Smooth muscle cell (in vitro differentiated cells): Measurements from ENCODE around the gene WWP2. TPM values are rescaled to one million over a fixed set of nuclear protein-coding genes. Genes with fewer than 3 reads are reported as not detected.
A peak's percentile ranks its signal among the peaks of the same experiment; 100 is the strongest.

Source experiments
- DNase-seq: peaks from one replicate; lab custom pipeline; 2025; ENCODE audit not compliant: unreplicated experiment; lab: John Stamatoyannopoulos, UW
- H2AFZ ChIP-seq: fragments of 200-600 bp; sonication (generic); 2 replicates; pipeline ENCODE4 v1.6.0; 2016; ENCODE audit warnings: antibody characterized with exemption, low read depth, mild to moderate bottlenecking
- H3F3A ChIP-seq: fragments of 200-600 bp; sonication (generic); 2 replicates; pipeline ENCODE4 v1.6.0; 2017; ENCODE audit warnings: antibody characterized with exemption, low read depth
- H3K27ac ChIP-seq: fragments of 200-600 bp; sonication (generic); 2 replicates; pipeline ENCODE4 v1.5.1; 2016; ENCODE audit warnings: low read depth, mild to moderate bottlenecking
- H3K27me3 ChIP-seq: fragments of 200-600 bp; sonication (generic); 2 replicates; pipeline ENCODE4 v1.6.1; 2016; ENCODE audit warnings: low read depth, mild to moderate bottlenecking
- H3K36me3 ChIP-seq: fragments of 200-600 bp; sonication (generic); 2 replicates; pipeline ENCODE4 v1.5.1; 2016; ENCODE audit warnings: low read depth
- H3K4me1 ChIP-seq: fragments of 200-600 bp; sonication (generic); 2 replicates; pipeline ENCODE4 v1.5.1; 2016; ENCODE audit warnings: low read depth
- H3K4me2 ChIP-seq: fragments of 200-600 bp; sonication (generic); 2 replicates; pipeline ENCODE4 v1.6.0; 2016; ENCODE audit warnings: mild to moderate bottlenecking
- H3K4me3 ChIP-seq: fragments of 200-600 bp; sonication (generic); 2 replicates; pipeline ENCODE4 v1.5.1; 2016; ENCODE audit warnings: mild to moderate bottlenecking
- H3K79me2 ChIP-seq: fragments of 200-600 bp; sonication (generic); 2 replicates; pipeline ENCODE4 v1.6.0; 2016; ENCODE audit warnings: low read depth, mild to moderate bottlenecking
- H3K9ac ChIP-seq: fragments of 200-600 bp; sonication (generic); 2 replicates; pipeline ENCODE4 v1.6.0; 2016; ENCODE audit warnings: low read depth
- H3K9me3 ChIP-seq: fragments of 200-600 bp; sonication (generic); replicated peaks from 2 replicates; pipeline ENCODE4 v1.5.1; 2016; ENCODE audit warnings: low read depth
- H4K20me1 ChIP-seq: fragments of 200-600 bp; sonication (generic); 2 replicates; pipeline ENCODE4 v1.6.0; 2016; ENCODE audit warnings: low read depth
- CTCF ChIP-seq: fragments of 200-600 bp; sonication (generic); IDR thresholded peaks from 2 replicates; pipeline ENCODE4 v1.5.1; 2017; ENCODE audit warnings: borderline replicate concordance, mild to moderate bottlenecking, antibody characterized with exemption; ENCODE audit not compliant: insufficient read depth, poor library complexity, severe bottlenecking
- WGBS: methylation state at CpG from one replicate; pipeline ENCODE4 v1.1.7; 2016; ENCODE audit warnings: low lambda C conversion rate; 5-methylcytosine and 5-hydroxymethylcytosine counted together
- polyA plus RNA-seq: library from polyadenylated mRNA; unstranded; fragments of >200 nt; fragmentation: Nextera tagmentation; extraction: Ambion mirVana; gene quantifications from 2 replicates; pipeline ENCODE4 v1.2.1, GENCODE V29; 2016
- total RNA-seq: library from RNA; depleted of rRNA; stranded (reverse); fragments of >200 nt; gene quantifications from 2 replicates; pipeline ENCODE4 v1.2.3, GENCODE V29; 2014

Gene WWP2
- total and polyA plus RNA-seq, 2 experiments from 2014 or later, result 7.8 to 9.0 TPM

- WGBS, result 98% methylated on average over 7 of the region's 7 CpGs
- no peaks in the 10 kb centered on the region for H3F3A ChIP-seq
- no peak overlapping the region for H3K27ac ChIP-seq
- no peak for DNase-seq
- no peak overlapping the region for H2AFZ ChIP-seq
- no peaks in the 10 kb centered on the region for H3K27me3 ChIP-seq
- no peaks in the 10 kb centered on the region for H3K4me1 ChIP-seq
- TF ChIP-seq CTCF, result no peak
- no peak overlapping the region for H3K4me2 ChIP-seq
- no peak overlapping the region for H3K9ac ChIP-seq
- no peaks in the 10 kb centered on the region for H3K36me3 ChIP-seq
- no peak overlapping the region for H3K4me3 ChIP-seq
- H3K79me2 ChIP-seq, result no peaks in the 10 kb centered on the region
- no peaks in the 10 kb centered on the region for H3K9me3 ChIP-seq
- H4K20me1 ChIP-seq, result no peaks in the 10 kb centered on the region
These were observed 147.6 kb downstream of the WWP2 start for GRCh38 chr16:69909760-69910159.

- Histone ChIP-seq H3K27me3 (no peaks in the 10 kb centered on the region), H3K27ac (no peak overlapping the region), H3K9me3 (no peaks in the 10 kb centered on the region), H4K20me1 (no peaks in the 10 kb centered on the region), H2AFZ (no peak overlapping the region), H3K4me3 (no peak overlapping the region), H3K9ac (no peak overlapping the region), H3K36me3 (no peaks in the 10 kb centered on the region), H3K4me1 (no peaks in the 10 kb centered on the region), H3F3A (no peaks in the 10 kb centered on the region), H3K79me2 (no peaks in the 10 kb centered on the region), H3K4me2 (no peak overlapping the region)
- WGBS, result 78% methylated on average over 3 of the region's 3 CpGs
- TF ChIP-seq CTCF, result no peak
- DNase-seq, result no peak
These were observed 148.8 kb downstream of the WWP2 start for GRCh38 chr16:69910964-69911363.

GRCh38 chr16:69916462-69916861 lies 154.3 kb downstream of the WWP2 start:
- Histone ChIP-seq H3F3A (peaks cover 5% of the 10 kb centered on the region), H3K9me3 (no peaks in the 10 kb centered on the region), H4K20me1 (no peaks in the 10 kb centered on the region), H3K27ac (no peak overlapping the region), H3K27me3 (no peaks in the 10 kb centered on the region), H3K79me2 (no peaks in the 10 kb centered on the region), H2AFZ (no peak overlapping the region), H3K9ac (no peak overlapping the region), H3K4me1 (peaks cover 13% of the 10 kb centered on the region), H3K4me2 (no peak overlapping the region), H3K36me3 (no peaks in the 10 kb centered on the region), H3K4me3 (no peak overlapping the region)
- DNase-seq, result no peak
- no peak for TF ChIP-seq CTCF
- 100% methylated on average over 1 of the region's 1 CpG for WGBS

GRCh38 chr16:69917311-69917710 lies 155.2 kb downstream of the WWP2 start:
- H3K27me3 ChIP-seq, result no peaks in the 10 kb centered on the region
- no peaks in the 10 kb centered on the region for H3K79me2 ChIP-seq
- peak overlapping the region; percentile 42 for H3K4me3 ChIP-seq
- peaks cover 5% of the 10 kb centered on the region for H3F3A ChIP-seq
- H3K4me2 ChIP-seq, result peak overlapping the region; percentile 84
- no peak for DNase-seq
- no peak for TF ChIP-seq CTCF
- WGBS, result 52% methylated on average over 1 of the region's 1 CpG
- no peak overlapping the region for H3K9ac ChIP-seq
- no peaks in the 10 kb centered on the region for H3K9me3 ChIP-seq
- H4K20me1 ChIP-seq, result no peaks in the 10 kb centered on the region
- H2AFZ ChIP-seq, result no peak overlapping the region
- H3K36me3 ChIP-seq, result no peaks in the 10 kb centered on the region
- H3K4me1 ChIP-seq, result peaks cover 13% of the 10 kb centered on the region
- peak overlapping the region; percentile 87 for H3K27ac ChIP-seq
